IPS-NIHi7 (cell line): ENCODE results near the gene LRRC74B.
"Not testable (repeated sequence)": the region's sequence is repeated elsewhere in the genome, so short reads cannot be mapped to it uniquely, and the experiment has no call there.

Source experiments
- DNase-seq: peaks from one replicate; pipeline ENCODE4 v3.0.0; 2012; ENCODE audit warnings: mixed read lengths; ENCODE audit errors: extremely low spot score

Gene LRRC74B

GRCh38 chr22:21031545-21032036 is 14.2 kb upstream of the LRRC74B start:
- no peak for DNase-seq

- DNase-seq: no peak
These were observed 13.5 kb upstream of the LRRC74B start, which contains the start of gene SLC7A4 for GRCh38 chr22:21032037-21032867. Gene SLC7A4, minus strand, starts transcription at chr22:21032561. Its CDS starts 749 bp downstream, at chr22:21031812.

GRCh38 chr22:21032868-21033688 is 12.7 kb upstream of the LRRC74B start:
- DNase-seq: no peak

- DNase-seq: no peak
These were observed 11.9 kb upstream of the LRRC74B start for GRCh38 chr22:21033895-21034294.

- DNase-seq: no peak
These were observed 10.8 kb upstream of the LRRC74B start for GRCh38 chr22:21034989-21035388.

- DNase-seq: no peak
These were observed 7.3 kb upstream of the LRRC74B start for GRCh38 chr22:21038405-21038804.

GRCh38 chr22:21039158-21039557 is 6.6 kb upstream of the LRRC74B start:
- DNase-seq: not testable (repeated sequence)

- DNase-seq: no peak
These were observed 3.8 kb upstream of the LRRC74B start for GRCh38 chr22:21041937-21042336.

GRCh38 chr22:21042978-21043859 is 2.5 kb upstream of the LRRC74B start:
- DNase-seq: no peak

- peak; percentile 4 for DNase-seq
These were observed 1.7 kb upstream of the LRRC74B start for GRCh38 chr22:21043860-21044535.

GRCh38 chr22:21044931-21045584 is 688 bp upstream of the LRRC74B start:
- DNase-seq: no peak

- DNase-seq: no peak
These were observed 1.4 kb downstream of the LRRC74B start for GRCh38 chr22:21047035-21047661.

GRCh38 chr22:21047730-21048129 is 2.0 kb downstream of the LRRC74B start:
- DNase-seq: no peak

- not testable (repeated sequence) for DNase-seq
These were observed 2.7 kb downstream of the LRRC74B start for GRCh38 chr22:21048448-21048847.

GRCh38 chr22:21048965-21049364 is 3.2 kb downstream of the LRRC74B start:
- DNase-seq: not testable (repeated sequence)

GRCh38 chr22:21051145-21051830 is 5.5 kb downstream of the LRRC74B start:
- DNase-seq: no peak

GRCh38 chr22:21051831-21052400 is 6.2 kb downstream of the LRRC74B start:
- DNase-seq: no peak

- DNase-seq: no peak
These were observed 7.1 kb downstream of the LRRC74B start for GRCh38 chr22:21052715-21053459.
